ENCODE results near the gene TNNT1. TPM values are rescaled to one million over a fixed set of nuclear protein-coding genes. Genes with fewer than 3 reads are reported as not detected.
A peak's percentile ranks its signal among the peaks of the same experiment; 100 is the strongest.

TNNT1 gene
- total RNA-seq, 1 experiment from 2014 or later: 188 TPM

GRCh38 chr19:55116232-55116858 is 32.7 kb downstream of the TNNT1 start:
- Histone ChIP-seq H2AFZ (ENCODE audit: low read depth, low read length, poor library complexity, severe bottlenecking) (no peak overlapping the region), H3K27me3 (ENCODE audit: insufficient read depth, low read length) (no peaks in the 10 kb centered on the region), H3K79me2 (ENCODE audit: insufficient read depth, low read length) (peaks cover 56% of the 10 kb centered on the region), H3K4me1 (ENCODE audit: control insufficient read depth in 1 of 2, insufficient read depth in 2 of 2, low read length in 2 of 2) (peaks cover 12 to 27% of the 10 kb centered on the region in 2 experiments), H3K27ac (ENCODE audit: low read depth, low read length) (peak overlapping the region; percentile 90), H3K4me3 (replicated peaks in 1 of 2; ENCODE audit: low read depth in 1 of 2, low read length in 2 of 2) (peak overlapping the region; percentile 84 to 99), H3K36me3 (ENCODE audit: control insufficient read depth in 1 of 2, insufficient read depth in 2 of 2, low read length in 2 of 2) (no peaks in the 10 kb centered on the region; a peak in 2 of 4 replicates), H3K9me3 (ENCODE audit: control insufficient read depth in 1 of 2, insufficient read depth in 1 of 2, low read depth in 1 of 2, low read length in 2 of 2) (no peaks in the 10 kb centered on the region), H4K20me1 (ENCODE audit: insufficient read depth) (no peaks in the 10 kb centered on the region), H3K9ac (ENCODE audit: low read length) (peak overlapping the region; percentile 95), H3K4me2 (ENCODE audit: low read length) (peak overlapping the region; percentile 87), H3K9me2 (ENCODE audit: insufficient read depth) (no peaks in the 10 kb centered on the region)
- intact Hi-C loops (cut with micrococcal nuclease): loop anchor here (2.0 kb wide), 1 partner anchor 36 kb away; no protein-coding TSS in a partner anchor
- CTCF ChIA-PET: interaction anchor here (1.4 kb wide), 1 partner anchor 50 kb away, joined by 4 read pairs; the partner anchor contains the start of gene DNAAF3
- no TSS peak for BruUV-seq (replicated peaks)
- TF ChIP-seq YY1 (IDR thresholded peaks at IDR 0.05; ENCODE audit: extremely low read depth, insufficient replicate concordance, low read depth, low read length) (no peak), ZNF274 (IDR thresholded peaks at IDR 0.05; ENCODE audit: low read depth, low read length) (no peak), SRF (IDR thresholded peaks at IDR 0.05; ENCODE audit: low read depth) (no peak), EZH2phosphoT487 (IDR thresholded peaks at IDR 0.05; ENCODE audit: borderline replicate concordance) (no peak), POLR2A (IDR thresholded peaks at IDR 0.05; ENCODE audit: borderline replicate concordance, extremely low read depth, insufficient read depth, insufficient read length) (no peak), CEBPB (IDR thresholded peaks at IDR 0.05; ENCODE audit: low read depth) (no peak), EZH2 (IDR thresholded peaks at IDR 0.05) (no peak), ZFX (IDR thresholded peaks at IDR 0.05) (no peak)
- TF ChIP-seq, protein P1, sequence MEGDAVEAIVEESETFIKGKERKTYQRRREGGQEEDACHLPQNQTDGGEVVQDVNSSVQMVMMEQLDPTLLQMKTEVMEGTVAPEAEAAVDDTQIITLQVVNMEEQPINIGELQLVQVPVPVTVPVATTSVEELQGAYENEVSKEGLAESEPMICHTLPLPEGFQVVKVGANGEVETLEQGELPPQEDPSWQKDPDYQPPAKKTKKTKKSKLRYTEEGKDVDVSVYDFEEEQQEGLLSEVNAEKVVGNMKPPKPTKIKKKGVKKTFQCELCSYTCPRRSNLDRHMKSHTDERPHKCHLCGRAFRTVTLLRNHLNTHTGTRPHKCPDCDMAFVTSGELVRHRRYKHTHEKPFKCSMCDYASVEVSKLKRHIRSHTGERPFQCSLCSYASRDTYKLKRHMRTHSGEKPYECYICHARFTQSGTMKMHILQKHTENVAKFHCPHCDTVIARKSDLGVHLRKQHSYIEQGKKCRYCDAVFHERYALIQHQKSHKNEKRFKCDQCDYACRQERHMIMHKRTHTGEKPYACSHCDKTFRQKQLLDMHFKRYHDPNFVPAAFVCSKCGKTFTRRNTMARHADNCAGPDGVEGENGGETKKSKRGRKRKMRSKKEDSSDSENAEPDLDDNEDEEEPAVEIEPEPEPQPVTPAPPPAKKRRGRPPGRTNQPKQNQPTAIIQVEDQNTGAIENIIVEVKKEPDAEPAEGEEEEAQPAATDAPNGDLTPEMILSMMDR (IDR thresholded peaks at IDR 0.05 in 2 of 3, conservative IDR thresholded peaks at IDR 0.05 in 1 of 3; ENCODE audit: borderline replicate concordance in 1 of 3, insufficient read depth in 1 of 3, low read depth in 2 of 3, low read length in 2 of 3): no peak
- TF ChIP-seq, protein P2, sequence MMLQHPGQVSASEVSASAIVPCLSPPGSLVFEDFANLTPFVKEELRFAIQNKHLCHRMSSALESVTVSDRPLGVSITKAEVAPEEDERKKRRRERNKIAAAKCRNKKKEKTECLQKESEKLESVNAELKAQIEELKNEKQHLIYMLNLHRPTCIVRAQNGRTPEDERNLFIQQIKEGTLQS (IDR thresholded peaks at IDR 0.05): no peak
- TF ChIP-seq, protein P3, sequence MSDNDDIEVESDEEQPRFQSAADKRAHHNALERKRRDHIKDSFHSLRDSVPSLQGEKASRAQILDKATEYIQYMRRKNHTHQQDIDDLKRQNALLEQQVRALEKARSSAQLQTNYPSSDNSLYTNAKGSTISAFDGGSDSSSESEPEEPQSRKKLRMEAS (IDR thresholded peaks at IDR 0.05): no peak
- POLR2A ChIA-PET: interaction anchor here (2.1 kb wide), 1 partner anchor 30 kb away, joined by 10 read pairs; no protein-coding TSS in a partner anchor
- ATAC-seq (peak; percentile 37), DNase-seq (ENCODE audit: low read depth, low spot score) (no peak)
- RAD21 ChIA-PET (ENCODE audit: low non-redundant PET in 1 of 2, low total read pairs in 2 of 2, uncharacterized antibody in 2 of 2, unreplicated experiment in 2 of 2): no interaction called here
